ENCODE measurements around the gene PDGFB. TPM values are rescaled to one million over a fixed set of nuclear protein-coding genes. Genes with fewer than 3 reads are reported as not detected.
A peak's percentile ranks its signal among the peaks of the same experiment; 100 is the strongest.

The PDGFB gene
- total and polyA plus RNA-seq, 9 of the 15 experiments (the other 6 are each of a cell fraction or from before 2014, with no cell fraction given), result 0.07 to 4.0 (median 0.48) TPM; not detected in 1

- TF ChIP-seq GABPB1 (CRISPR knock-in tag; IDR thresholded peaks at IDR 0.05), result no peak
- TF ChIP-seq ZEB2 (IDR thresholded peaks at IDR 0.05), result peak; percentile 63
- peak; percentile 11 for TF ChIP-seq RBBP5 (IDR thresholded peaks at IDR 0.05; ENCODE audit: borderline replicate concordance, insufficient read depth, low read length, poor library complexity, severe bottlenecking)
- TF ChIP-seq, protein P1, sequence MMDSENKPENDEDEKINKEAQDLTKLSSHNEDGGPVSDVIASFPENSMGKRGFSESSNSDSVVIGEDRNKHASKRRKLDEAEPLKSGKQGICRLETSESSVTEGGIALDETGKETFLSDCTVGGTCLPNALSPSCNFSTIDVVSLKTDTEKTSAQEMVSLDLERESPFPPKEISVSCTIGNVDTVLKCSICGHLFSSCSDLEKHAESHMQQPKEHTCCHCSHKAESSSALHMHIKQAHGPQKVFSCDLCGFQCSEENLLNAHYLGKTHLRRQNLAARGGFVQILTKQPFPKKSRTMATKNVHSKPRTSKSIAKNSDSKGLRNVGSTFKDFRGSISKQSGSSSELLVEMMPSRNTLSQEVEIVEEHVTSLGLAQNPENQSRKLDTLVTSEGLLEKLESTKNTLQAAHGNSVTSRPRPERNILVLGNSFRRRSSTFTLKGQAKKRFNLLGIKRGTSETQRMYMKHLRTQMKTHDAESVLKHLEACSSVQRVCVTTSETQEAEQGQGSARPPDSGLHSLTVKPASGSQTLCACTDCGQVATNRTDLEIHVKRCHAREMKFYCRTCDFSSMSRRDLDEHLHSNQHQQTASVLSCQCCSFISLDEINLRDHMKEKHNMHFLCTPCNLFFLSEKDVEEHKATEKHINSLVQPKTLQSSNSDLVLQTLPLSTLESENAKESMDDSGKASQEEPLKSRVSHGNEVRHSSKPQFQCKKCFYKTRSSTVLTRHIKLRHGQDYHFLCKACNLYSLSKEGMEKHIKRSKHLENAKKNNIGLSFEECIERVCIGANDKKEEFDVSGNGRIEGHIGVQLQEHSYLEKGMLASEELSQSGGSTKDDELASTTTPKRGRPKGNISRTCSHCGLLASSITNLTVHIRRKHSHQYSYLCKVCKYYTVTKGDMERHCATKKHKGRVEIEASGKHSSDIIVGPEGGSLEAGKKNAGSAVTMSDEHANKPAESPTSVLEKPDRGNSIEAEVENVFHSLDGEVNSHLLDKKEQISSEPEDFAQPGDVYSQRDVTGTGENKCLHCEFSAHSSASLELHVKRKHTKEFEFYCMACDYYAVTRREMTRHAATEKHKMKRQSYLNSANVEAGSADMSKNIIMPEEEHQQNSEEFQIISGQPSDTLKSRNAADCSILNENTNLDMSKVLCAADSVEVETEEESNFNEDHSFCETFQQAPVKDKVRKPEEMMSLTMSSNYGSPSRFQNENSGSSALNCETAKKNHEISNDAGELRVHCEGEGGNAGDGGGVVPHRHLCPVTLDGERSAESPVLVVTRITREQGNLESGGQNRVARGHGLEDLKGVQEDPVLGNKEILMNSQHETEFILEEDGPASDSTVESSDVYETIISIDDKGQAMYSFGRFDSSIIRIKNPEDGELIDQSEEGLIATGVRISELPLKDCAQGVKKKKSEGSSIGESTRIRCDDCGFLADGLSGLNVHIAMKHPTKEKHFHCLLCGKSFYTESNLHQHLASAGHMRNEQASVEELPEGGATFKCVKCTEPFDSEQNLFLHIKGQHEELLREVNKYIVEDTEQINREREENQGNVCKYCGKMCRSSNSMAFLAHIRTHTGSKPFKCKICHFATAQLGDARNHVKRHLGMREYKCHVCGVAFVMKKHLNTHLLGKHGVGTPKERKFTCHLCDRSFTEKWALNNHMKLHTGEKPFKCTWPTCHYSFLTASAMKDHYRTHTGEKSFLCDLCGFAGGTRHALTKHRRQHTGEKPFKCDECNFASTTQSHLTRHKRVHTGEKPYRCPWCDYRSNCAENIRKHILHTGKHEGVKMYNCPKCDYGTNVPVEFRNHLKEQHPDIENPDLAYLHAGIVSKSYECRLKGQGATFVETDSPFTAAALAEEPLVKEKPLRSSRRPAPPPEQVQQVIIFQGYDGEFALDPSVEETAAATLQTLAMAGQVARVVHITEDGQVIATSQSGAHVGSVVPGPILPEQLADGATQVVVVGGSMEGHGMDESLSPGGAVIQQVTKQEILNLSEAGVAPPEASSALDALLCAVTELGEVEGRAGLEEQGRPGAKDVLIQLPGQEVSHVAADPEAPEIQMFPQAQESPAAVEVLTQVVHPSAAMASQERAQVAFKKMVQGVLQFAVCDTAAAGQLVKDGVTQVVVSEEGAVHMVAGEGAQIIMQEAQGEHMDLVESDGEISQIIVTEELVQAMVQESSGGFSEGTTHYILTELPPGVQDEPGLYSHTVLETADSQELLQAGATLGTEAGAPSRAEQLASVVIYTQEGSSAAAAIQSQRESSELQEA (IDR thresholded peaks at IDR 0.05; ENCODE audit: low read depth), result peak; percentile 77
- TF ChIP-seq, protein P2, sequence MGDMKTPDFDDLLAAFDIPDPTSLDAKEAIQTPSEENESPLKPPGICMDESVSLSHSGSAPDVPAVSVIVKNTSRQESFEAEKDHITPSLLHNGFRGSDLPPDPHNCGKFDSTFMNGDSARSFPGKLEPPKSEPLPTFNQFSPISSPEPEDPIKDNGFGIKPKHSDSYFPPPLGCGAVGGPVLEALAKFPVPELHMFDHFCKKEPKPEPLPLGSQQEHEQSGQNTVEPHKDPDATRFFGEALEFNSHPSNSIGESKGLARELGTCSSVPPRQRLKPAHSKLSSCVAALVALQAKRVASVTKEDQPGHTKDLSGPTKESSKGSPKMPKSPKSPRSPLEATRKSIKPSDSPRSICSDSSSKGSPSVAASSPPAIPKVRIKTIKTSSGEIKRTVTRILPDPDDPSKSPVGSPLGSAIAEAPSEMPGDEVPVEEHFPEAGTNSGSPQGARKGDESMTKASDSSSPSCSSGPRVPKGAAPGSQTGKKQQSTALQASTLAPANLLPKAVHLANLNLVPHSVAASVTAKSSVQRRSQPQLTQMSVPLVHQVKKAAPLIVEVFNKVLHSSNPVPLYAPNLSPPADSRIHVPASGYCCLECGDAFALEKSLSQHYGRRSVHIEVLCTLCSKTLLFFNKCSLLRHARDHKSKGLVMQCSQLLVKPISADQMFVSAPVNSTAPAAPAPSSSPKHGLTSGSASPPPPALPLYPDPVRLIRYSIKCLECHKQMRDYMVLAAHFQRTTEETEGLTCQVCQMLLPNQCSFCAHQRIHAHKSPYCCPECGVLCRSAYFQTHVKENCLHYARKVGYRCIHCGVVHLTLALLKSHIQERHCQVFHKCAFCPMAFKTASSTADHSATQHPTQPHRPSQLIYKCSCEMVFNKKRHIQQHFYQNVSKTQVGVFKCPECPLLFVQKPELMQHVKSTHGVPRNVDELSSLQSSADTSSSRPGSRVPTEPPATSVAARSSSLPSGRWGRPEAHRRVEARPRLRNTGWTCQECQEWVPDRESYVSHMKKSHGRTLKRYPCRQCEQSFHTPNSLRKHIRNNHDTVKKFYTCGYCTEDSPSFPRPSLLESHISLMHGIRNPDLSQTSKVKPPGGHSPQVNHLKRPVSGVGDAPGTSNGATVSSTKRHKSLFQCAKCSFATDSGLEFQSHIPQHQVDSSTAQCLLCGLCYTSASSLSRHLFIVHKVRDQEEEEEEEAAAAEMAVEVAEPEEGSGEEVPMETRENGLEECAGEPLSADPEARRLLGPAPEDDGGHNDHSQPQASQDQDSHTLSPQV (IDR thresholded peaks at IDR 0.05), result peak; percentile 44; the same call in 1 of the 2 replicates
- TF ChIP-seq CXXC5 (CRISPR knock-in tag; IDR thresholded peaks at IDR 0.05), result peak; percentile 65
- 0 out of 2 replicates have a peak, but pooled peaks have one; percentile 17 for TF ChIP-seq HDGF (IDR thresholded peaks at IDR 0.05)
- no peak for TF ChIP-seq PRDM10 (IDR thresholded peaks at IDR 0.05; ENCODE audit: partially characterized antibody)
Measured at GRCh38 chr22:39240831-39241793, 3.7 kb downstream of the PDGFB start (continued).

Measured in K562 (cell line).